Smooth muscle cell (in vitro differentiated cells): ENCODE data around the gene NELFB. TPM values are rescaled to one million over a fixed set of nuclear protein-coding genes. Genes with fewer than 3 reads are reported as not detected.

ENCODE experiments used
- DNase-seq: peaks from one replicate; lab custom pipeline; 2025; ENCODE audit not compliant: unreplicated experiment; lab: John Stamatoyannopoulos, UW
- H2AFZ ChIP-seq: fragments of 200-600 bp; sonication (generic); 2 replicates; pipeline ENCODE4 v1.6.0; 2016; ENCODE audit warnings: antibody characterized with exemption, low read depth, mild to moderate bottlenecking
- H3F3A ChIP-seq: fragments of 200-600 bp; sonication (generic); 2 replicates; pipeline ENCODE4 v1.6.0; 2017; ENCODE audit warnings: antibody characterized with exemption, low read depth
- H3K27ac ChIP-seq: fragments of 200-600 bp; sonication (generic); 2 replicates; pipeline ENCODE4 v1.5.1; 2016; ENCODE audit warnings: low read depth, mild to moderate bottlenecking
- H3K27me3 ChIP-seq: fragments of 200-600 bp; sonication (generic); 2 replicates; pipeline ENCODE4 v1.6.1; 2016; ENCODE audit warnings: low read depth, mild to moderate bottlenecking
- H3K36me3 ChIP-seq: fragments of 200-600 bp; sonication (generic); 2 replicates; pipeline ENCODE4 v1.5.1; 2016; ENCODE audit warnings: low read depth
- H3K4me1 ChIP-seq: fragments of 200-600 bp; sonication (generic); 2 replicates; pipeline ENCODE4 v1.5.1; 2016; ENCODE audit warnings: low read depth
- H3K4me2 ChIP-seq: fragments of 200-600 bp; sonication (generic); 2 replicates; pipeline ENCODE4 v1.6.0; 2016; ENCODE audit warnings: mild to moderate bottlenecking
- H3K4me3 ChIP-seq: fragments of 200-600 bp; sonication (generic); 2 replicates; pipeline ENCODE4 v1.5.1; 2016; ENCODE audit warnings: mild to moderate bottlenecking
- H3K79me2 ChIP-seq: fragments of 200-600 bp; sonication (generic); 2 replicates; pipeline ENCODE4 v1.6.0; 2016; ENCODE audit warnings: low read depth, mild to moderate bottlenecking
- H3K9ac ChIP-seq: fragments of 200-600 bp; sonication (generic); 2 replicates; pipeline ENCODE4 v1.6.0; 2016; ENCODE audit warnings: low read depth
- H3K9me3 ChIP-seq: fragments of 200-600 bp; sonication (generic); replicated peaks from 2 replicates; pipeline ENCODE4 v1.5.1; 2016; ENCODE audit warnings: low read depth
- H4K20me1 ChIP-seq: fragments of 200-600 bp; sonication (generic); 2 replicates; pipeline ENCODE4 v1.6.0; 2016; ENCODE audit warnings: low read depth
- CTCF ChIP-seq: fragments of 200-600 bp; sonication (generic); IDR thresholded peaks from 2 replicates; pipeline ENCODE4 v1.5.1; 2017; ENCODE audit warnings: borderline replicate concordance, mild to moderate bottlenecking, antibody characterized with exemption; ENCODE audit not compliant: insufficient read depth, poor library complexity, severe bottlenecking
- WGBS: methylation state at CpG from one replicate; pipeline ENCODE4 v1.1.7; 2016; ENCODE audit warnings: low lambda C conversion rate; 5-methylcytosine and 5-hydroxymethylcytosine counted together
- polyA plus RNA-seq: library from polyadenylated mRNA; unstranded; fragments of >200 nt; fragmentation: Nextera tagmentation; extraction: Ambion mirVana; gene quantifications from 2 replicates; pipeline ENCODE4 v1.2.1, GENCODE V29; 2016
- total RNA-seq: library from RNA; depleted of rRNA; stranded (reverse); fragments of >200 nt; gene quantifications from 2 replicates; pipeline ENCODE4 v1.2.3, GENCODE V29; 2014

Gene NELFB
- total and polyA plus RNA-seq, 2 experiments from 2014 or later = 23.3 to 60.9 TPM

- Histone ChIP-seq H3F3A (no peaks in the 10 kb centered on the region), H3K36me3 (no peaks in the 10 kb centered on the region), H3K4me3 (no peak overlapping the region), H3K9me3 (no peaks in the 10 kb centered on the region), H3K27ac (no peak overlapping the region), H4K20me1 (no peaks in the 10 kb centered on the region), H3K27me3 (no peaks in the 10 kb centered on the region), H3K9ac (no peak overlapping the region), H3K4me2 (no peak overlapping the region), H2AFZ (no peak overlapping the region), H3K4me1 (peaks cover 28% of the 10 kb centered on the region), H3K79me2 (no peaks in the 10 kb centered on the region)
- TF ChIP-seq CTCF = no peak
- WGBS = 85% methylated on average over 20 of the region's 30 CpGs
- no peak for DNase-seq
These were observed 51.1 kb downstream of the NELFB start for GRCh38 chr9:137306066-137306849.

GRCh38 chr9:137306850-137307254 lies 51.7 kb downstream of the NELFB start:
- no peaks in the 10 kb centered on the region for H3K79me2 ChIP-seq
- H3K4me1 ChIP-seq = peaks cover 28% of the 10 kb centered on the region
- H3K9ac ChIP-seq = no peak overlapping the region
- H3K27me3 ChIP-seq = no peaks in the 10 kb centered on the region
- H3K36me3 ChIP-seq = no peaks in the 10 kb centered on the region
- H3F3A ChIP-seq = no peaks in the 10 kb centered on the region
- 93% methylated on average over 10 of the region's 23 CpGs for WGBS
- no peaks in the 10 kb centered on the region for H4K20me1 ChIP-seq
- no peak overlapping the region for H2AFZ ChIP-seq
- TF ChIP-seq CTCF = no peak
- no peak overlapping the region for H3K27ac ChIP-seq
- no peaks in the 10 kb centered on the region for H3K9me3 ChIP-seq
- no peak overlapping the region for H3K4me2 ChIP-seq
- H3K4me3 ChIP-seq = no peak overlapping the region
- no peak for DNase-seq

- Histone ChIP-seq H3K4me2 (no peak overlapping the region), H3K4me1 (peaks cover 28% of the 10 kb centered on the region), H3K79me2 (no peaks in the 10 kb centered on the region), H3K27ac (no peak overlapping the region), H2AFZ (no peak overlapping the region), H3K36me3 (no peaks in the 10 kb centered on the region), H3K27me3 (no peaks in the 10 kb centered on the region), H3K9me3 (no peaks in the 10 kb centered on the region), H4K20me1 (no peaks in the 10 kb centered on the region), H3K9ac (no peak overlapping the region), H3K4me3 (no peak overlapping the region), H3F3A (no peaks in the 10 kb centered on the region)
- TF ChIP-seq CTCF = no peak
- DNase-seq = no peak
- WGBS = 88% methylated on average over 28 of the region's 30 CpGs
These were observed 52.3 kb downstream of the NELFB start for GRCh38 chr9:137307255-137308056.
